Panc1 (cell line): ENCODE measurements around the gene ZNF644. TPM values are rescaled to one million over a fixed set of nuclear protein-coding genes. Genes with fewer than 3 reads are reported as not detected.

Experiments used
- ATAC-seq: fragments of 200-7000 bp; cut with Tn5 transposase; 2 replicates; pipeline ENCODE4 v1.9.1; 2020; ENCODE audit warnings: mild to moderate bottlenecking, moderate library complexity
- BruUV-seq: library from RNA; stranded (reverse); fragments of 400-500 nt; replicated peaks from 2 replicates; lab custom pipeline; 2021; lab: Mats Ljungman, UMichigan
- CTCF ChIA-PET: fragments of 300-600 bp; sonication (Branson Sonifier 250); formaldehyde crosslinking; loops from one replicate; lab custom pipeline; 2022; ENCODE audit warnings: antibody characterized with exemption; lab: Charles Lee
- POLR2A ChIA-PET: fragments of 300-600 bp; sonication (Branson Sonifier 250); formaldehyde crosslinking; loops from one replicate; lab custom pipeline; 2022; ENCODE audit warnings: antibody characterized with exemption; lab: Charles Lee
- DNase-seq: peaks from one replicate; pipeline ENCODE4 v3.0.0-alpha.2; 2010; ENCODE audit warnings: low read depth, low spot score
- H3K27ac ChIP-seq: 2 replicates; pipeline ENCODE4 v1.5.1; 2011; ENCODE audit warnings: mild to moderate bottlenecking, low read length, inconsistent platforms
- H3K27me3 ChIP-seq: fragments of 200-500 bp; sonication (Bioruptor generic); 2 replicates; pipeline ENCODE4 v1.6.0; 2014; ENCODE audit warnings: low read length, inconsistent platforms; ENCODE audit not compliant: control insufficient read depth, insufficient read depth
- H3K36me3 ChIP-seq: fragments of 200-500 bp; sonication (Bioruptor generic); 2 replicates; pipeline ENCODE4 v1.5.1; 2014; ENCODE audit warnings: inconsistent platforms, mild to moderate bottlenecking, low read length, moderate library complexity; ENCODE audit not compliant: control insufficient read depth, insufficient read depth
- H3K4me1 ChIP-seq: 2 replicates; pipeline ENCODE4 v1.5.1; 2011; ENCODE audit warnings: inconsistent platforms, mild to moderate bottlenecking, low read length, moderate library complexity; ENCODE audit not compliant: control insufficient read depth, insufficient read depth
- H3K4me3 ChIP-seq, 2 experiments: 2 replicates each; pipeline ENCODE4 v1.5.1; 2011 to 2012; ENCODE audit warnings: low read depth in 2 of 2, low read length in 2 of 2, mild to moderate bottlenecking in 2 of 2, inconsistent platforms in 1 of 2, moderate library complexity in 1 of 2
- H3K9me3 ChIP-seq: fragments of 200-500 bp; sonication (Bioruptor generic); 2 replicates; pipeline ENCODE4 v1.5.1; 2014; ENCODE audit warnings: low read depth, mild to moderate bottlenecking, inconsistent platforms, low read length, moderate library complexity; ENCODE audit not compliant: control insufficient read depth, insufficient read depth
- POLR2AphosphoS5 ChIP-seq: IDR thresholded peaks from 2 replicates; pipeline ENCODE4 v1.6.1; 2012; ENCODE audit warnings: mild to moderate bottlenecking, low read depth, low read length, moderate library complexity
- SIN3A ChIP-seq: IDR thresholded peaks from 2 replicates; pipeline ENCODE4 v1.6.1; 2012; ENCODE audit warnings: low read depth, mild to moderate bottlenecking, low read length, moderate library complexity, borderline replicate concordance; ENCODE audit not compliant: insufficient read depth
- TCF7L2 ChIP-seq: IDR thresholded peaks from 2 replicates; pipeline ENCODE4 v1.6.1; 2011; ENCODE audit warnings: mild to moderate bottlenecking, low read depth, low read length, inconsistent platforms
- in situ Hi-C: cut with HindIII; loops from 2 replicates; pipeline ENCODE4 v1.10.0; 2016; ENCODE audit warnings: low sequenced_read_pairs, low pct_unique_long_range_greater_than_20kb
- intact Hi-C: fragments of 100-400 bp; cut with micrococcal nuclease; formaldehyde crosslinking; loops from one replicate; pipeline ENCODE4 v1.10.0; 2022; ENCODE audit not compliant: unreplicated experiment
- total RNA-seq: library from RNA; stranded (reverse); gene quantifications from one replicate; pipeline ENCODE4 v1.2.1, GENCODE V29; 2021; ENCODE audit not compliant: unreplicated experiment
- TF ChIP-seq, protein P1 (sequence below): fragments of 450-650 bp; IDR thresholded peaks from 2 replicates; pipeline ENCODE4 v1.5.1; 2017; ENCODE audit warnings: mild to moderate bottlenecking
- TF ChIP-seq, protein P2 (sequence below), 2 experiments: IDR thresholded peaks; 2 replicates each; pipeline ENCODE4 v1.6.1; 2011 to 2012; ENCODE audit warnings: low read depth in 2 of 2, control low read depth in 1 of 2, low read length in 1 of 2, mild to moderate bottlenecking in 1 of 2, moderate library complexity in 1 of 2; ENCODE audit not compliant: insufficient read depth in 1 of 2

ZNF644 gene
- total RNA-seq, 1 experiment from 2014 or later, result 74.2 TPM

DNA sequence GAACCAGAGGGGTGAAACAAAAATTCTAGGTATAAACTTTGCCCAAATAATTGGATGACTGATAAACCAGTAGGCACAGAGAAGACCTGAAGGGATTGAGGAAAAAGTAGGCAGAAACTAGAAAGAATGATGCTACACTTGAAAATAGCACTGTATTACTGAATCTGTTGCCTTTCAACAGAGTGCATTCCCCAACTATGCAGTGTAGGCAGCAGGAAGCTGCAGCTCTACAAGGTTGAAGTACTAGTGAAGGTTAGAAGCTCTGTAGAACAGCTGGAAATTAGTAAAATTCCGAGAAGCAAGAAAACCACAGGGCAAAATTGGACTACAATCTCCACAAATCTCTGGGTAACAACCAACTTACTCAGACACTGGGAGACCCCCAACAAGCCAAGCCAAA, 27.4 kb downstream of the ZNF644 start:
- ChIA-PET POLR2A (interaction anchor here (0.6 kb wide), 1 partner anchor 82 kb away, joined by 6 read pairs; no protein-coding TSS in a partner anchor), CTCF (no interaction called here)
- H3K4me1 ChIP-seq, result no peaks in the 10 kb centered on the region
- DNase-seq (no peak), ATAC-seq (no peak)
- H3K4me3 ChIP-seq, result no peak overlapping the region
- no peak for TF ChIP-seq TCF7L2
- TF ChIP-seq POLR2AphosphoS5, result no peak
- TF ChIP-seq, protein P1, sequence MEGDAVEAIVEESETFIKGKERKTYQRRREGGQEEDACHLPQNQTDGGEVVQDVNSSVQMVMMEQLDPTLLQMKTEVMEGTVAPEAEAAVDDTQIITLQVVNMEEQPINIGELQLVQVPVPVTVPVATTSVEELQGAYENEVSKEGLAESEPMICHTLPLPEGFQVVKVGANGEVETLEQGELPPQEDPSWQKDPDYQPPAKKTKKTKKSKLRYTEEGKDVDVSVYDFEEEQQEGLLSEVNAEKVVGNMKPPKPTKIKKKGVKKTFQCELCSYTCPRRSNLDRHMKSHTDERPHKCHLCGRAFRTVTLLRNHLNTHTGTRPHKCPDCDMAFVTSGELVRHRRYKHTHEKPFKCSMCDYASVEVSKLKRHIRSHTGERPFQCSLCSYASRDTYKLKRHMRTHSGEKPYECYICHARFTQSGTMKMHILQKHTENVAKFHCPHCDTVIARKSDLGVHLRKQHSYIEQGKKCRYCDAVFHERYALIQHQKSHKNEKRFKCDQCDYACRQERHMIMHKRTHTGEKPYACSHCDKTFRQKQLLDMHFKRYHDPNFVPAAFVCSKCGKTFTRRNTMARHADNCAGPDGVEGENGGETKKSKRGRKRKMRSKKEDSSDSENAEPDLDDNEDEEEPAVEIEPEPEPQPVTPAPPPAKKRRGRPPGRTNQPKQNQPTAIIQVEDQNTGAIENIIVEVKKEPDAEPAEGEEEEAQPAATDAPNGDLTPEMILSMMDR, result no peak
- TF ChIP-seq, protein P2, sequence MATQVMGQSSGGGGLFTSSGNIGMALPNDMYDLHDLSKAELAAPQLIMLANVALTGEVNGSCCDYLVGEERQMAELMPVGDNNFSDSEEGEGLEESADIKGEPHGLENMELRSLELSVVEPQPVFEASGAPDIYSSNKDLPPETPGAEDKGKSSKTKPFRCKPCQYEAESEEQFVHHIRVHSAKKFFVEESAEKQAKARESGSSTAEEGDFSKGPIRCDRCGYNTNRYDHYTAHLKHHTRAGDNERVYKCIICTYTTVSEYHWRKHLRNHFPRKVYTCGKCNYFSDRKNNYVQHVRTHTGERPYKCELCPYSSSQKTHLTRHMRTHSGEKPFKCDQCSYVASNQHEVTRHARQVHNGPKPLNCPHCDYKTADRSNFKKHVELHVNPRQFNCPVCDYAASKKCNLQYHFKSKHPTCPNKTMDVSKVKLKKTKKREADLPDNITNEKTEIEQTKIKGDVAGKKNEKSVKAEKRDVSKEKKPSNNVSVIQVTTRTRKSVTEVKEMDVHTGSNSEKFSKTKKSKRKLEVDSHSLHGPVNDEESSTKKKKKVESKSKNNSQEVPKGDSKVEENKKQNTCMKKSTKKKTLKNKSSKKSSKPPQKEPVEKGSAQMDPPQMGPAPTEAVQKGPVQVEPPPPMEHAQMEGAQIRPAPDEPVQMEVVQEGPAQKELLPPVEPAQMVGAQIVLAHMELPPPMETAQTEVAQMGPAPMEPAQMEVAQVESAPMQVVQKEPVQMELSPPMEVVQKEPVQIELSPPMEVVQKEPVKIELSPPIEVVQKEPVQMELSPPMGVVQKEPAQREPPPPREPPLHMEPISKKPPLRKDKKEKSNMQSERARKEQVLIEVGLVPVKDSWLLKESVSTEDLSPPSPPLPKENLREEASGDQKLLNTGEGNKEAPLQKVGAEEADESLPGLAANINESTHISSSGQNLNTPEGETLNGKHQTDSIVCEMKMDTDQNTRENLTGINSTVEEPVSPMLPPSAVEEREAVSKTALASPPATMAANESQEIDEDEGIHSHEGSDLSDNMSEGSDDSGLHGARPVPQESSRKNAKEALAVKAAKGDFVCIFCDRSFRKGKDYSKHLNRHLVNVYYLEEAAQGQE (IDR thresholded peaks at IDR 0.05; ENCODE audit: insufficient read depth in 1 of 2, low read depth in 2 of 2, low read length in 1 of 2), result no peak
- TF ChIP-seq SIN3A, result no peak
- in situ Hi-C loops, result no loop called here
- BruUV-seq, result no TSS peak
- H3K27ac ChIP-seq, result no peak overlapping the region
- intact Hi-C loops, result no loop called here
- no peaks in the 10 kb centered on the region for H3K27me3 ChIP-seq
- H3K9me3 ChIP-seq, result no peaks in the 10 kb centered on the region; the same call in 1 of the 2 replicates
- H3K36me3 ChIP-seq, result no peaks in the 10 kb centered on the region

GRCh38 chr1:90993245-90993644, 28.6 kb downstream of the ZNF644 start:
- no TSS peak for BruUV-seq
- intact Hi-C loops, result no loop called here
- H3K4me1 ChIP-seq, result no peaks in the 10 kb centered on the region
- H3K27me3 ChIP-seq, result no peaks in the 10 kb centered on the region
- peaks cover 3% of the 10 kb centered on the region; the same call in 1 of the 2 replicates for H3K9me3 ChIP-seq
- H3K36me3 ChIP-seq, result no peaks in the 10 kb centered on the region
- ATAC-seq (no peak), DNase-seq (no peak)
- TF ChIP-seq TCF7L2, result no peak
- TF ChIP-seq SIN3A, result no peak
- TF ChIP-seq, protein P1, result no peak
- TF ChIP-seq, protein P2 (IDR thresholded peaks at IDR 0.05; ENCODE audit: insufficient read depth in 1 of 2, low read depth in 2 of 2, low read length in 1 of 2), result no peak
- no peak for TF ChIP-seq POLR2AphosphoS5
- no peak overlapping the region for H3K27ac ChIP-seq
- no peak overlapping the region for H3K4me3 ChIP-seq
- POLR2A ChIA-PET, result no interaction called here
- in situ Hi-C loops, result no loop called here
- CTCF ChIA-PET, result no interaction called here
